Activated naive CD4-positive, alpha-beta T cell (primary cell): ENCODE measurements around the gene ATPAF2.
"Not testable (repeated sequence)": the region's sequence is repeated elsewhere in the genome, so short reads cannot be mapped to it uniquely, and the experiment has no call there.

Experiments
- DNase-seq, 4 experiments: peaks; one replicate each; lab custom pipeline; 2025; lab: John Stamatoyannopoulos, UW

ATPAF2 gene

DNA sequence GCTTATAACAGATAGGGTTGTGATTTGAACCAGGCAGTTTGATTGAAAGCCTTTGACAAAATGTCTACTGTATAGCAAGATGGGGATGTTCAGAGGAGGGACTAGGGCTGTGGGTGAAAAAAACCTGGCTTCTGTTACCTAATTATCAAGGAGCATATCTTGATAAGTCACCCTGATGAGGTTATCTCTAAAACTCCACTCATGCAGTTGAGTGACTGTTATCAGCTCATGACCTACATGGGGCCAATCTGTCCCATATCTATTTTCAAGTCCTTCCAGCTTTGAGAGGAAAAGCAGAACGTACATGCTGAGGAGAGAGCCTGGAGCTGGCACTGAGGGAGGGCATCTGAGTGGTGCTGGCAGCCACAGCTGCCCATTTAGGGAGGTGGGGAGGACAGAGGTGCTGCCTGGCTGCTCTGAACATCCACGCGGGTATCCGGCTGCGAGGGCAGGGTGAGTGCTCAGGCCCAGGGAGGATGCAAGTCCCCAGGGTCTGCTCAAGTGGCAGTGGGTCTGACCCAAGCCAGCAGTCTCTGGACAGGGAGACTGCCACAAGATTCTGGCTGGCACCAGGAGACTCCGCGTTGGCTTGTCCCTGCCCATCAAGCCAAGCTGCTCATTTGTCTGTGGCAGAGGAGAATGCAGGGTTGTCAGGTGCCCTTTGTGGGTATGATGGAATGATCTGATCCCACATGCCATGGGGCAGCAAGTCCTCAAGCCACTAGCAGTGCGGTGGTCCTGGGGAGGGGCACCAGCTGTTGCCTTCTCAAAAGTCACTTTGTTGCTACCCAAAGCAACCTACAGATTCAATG, 29.2 kb downstream of the ATPAF2 start:
- DNase-seq: no peak

DNA sequence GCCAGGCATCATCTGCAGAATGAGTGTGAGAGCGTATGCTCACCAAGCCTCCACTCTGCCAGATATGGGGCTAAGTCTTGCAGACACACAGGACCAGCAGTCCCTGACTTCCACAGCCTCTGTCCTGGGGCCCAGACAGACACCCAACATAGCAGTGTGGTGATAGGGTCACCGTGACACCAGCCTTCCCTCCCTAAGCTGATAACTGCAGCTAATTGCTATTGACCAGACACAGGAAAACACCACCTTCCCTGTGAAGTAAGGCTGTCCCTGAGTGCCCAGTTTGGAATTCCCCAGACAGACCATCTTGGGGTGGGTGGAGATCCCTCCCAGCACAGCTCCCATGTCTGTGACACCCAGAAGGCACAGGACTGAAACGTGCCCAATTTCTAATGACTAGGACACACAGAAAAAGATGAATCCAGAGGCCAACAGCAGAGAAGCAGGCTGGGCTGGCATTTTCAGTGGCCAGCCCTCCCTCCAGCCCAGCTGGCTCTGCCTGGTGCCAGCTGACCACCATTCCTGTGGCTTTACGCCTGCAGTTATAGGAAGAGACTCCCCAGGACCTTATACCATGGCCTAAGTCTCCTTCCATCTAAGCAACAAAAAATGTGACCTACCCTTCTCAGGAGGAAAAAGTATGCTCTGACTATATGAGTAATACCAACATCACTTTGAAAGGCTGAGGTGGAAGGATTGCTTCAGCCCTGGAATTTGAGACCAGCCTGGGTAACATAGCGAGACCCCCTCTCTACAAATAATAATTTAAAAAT, 30.3 kb downstream of the ATPAF2 start:
- DNase-seq: no peak

DNA sequence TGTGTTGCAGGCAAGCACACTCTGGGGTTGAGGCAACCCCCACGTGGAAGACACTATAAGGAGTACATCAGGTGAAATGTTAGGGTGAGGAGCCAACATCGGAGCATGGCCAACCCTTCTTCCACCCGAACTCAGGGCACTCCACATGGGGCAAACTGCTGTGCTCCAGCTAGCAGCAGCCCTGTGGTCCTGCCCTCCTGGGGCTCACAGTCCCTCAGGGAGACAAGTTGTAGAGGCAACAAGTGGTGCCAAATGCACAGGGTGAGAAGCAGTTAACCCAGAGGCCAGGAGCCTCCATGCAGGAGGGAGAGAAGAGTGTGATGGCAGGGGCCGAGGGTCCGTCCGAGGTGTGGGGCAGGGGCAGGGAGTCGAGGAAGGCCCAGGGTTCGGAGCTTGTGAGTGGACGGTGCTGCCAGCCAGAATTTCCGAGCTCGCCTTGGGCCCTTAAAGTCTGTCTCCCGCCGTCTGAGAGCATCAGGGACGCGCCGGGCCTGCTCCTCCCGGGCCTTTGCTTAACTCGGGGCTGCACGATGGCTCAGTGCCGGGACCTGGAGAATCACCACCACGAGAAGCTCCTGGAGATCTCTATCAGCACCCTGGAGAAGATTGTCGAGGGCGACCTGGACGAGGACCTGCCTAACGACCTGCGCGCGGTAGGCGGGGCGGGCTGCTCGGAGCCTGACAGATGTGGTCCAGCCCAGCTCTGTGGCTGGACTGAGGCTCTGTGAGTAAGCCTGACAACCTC, 32.3 kb downstream of the ATPAF2 start:
- no peak for DNase-seq

DNA sequence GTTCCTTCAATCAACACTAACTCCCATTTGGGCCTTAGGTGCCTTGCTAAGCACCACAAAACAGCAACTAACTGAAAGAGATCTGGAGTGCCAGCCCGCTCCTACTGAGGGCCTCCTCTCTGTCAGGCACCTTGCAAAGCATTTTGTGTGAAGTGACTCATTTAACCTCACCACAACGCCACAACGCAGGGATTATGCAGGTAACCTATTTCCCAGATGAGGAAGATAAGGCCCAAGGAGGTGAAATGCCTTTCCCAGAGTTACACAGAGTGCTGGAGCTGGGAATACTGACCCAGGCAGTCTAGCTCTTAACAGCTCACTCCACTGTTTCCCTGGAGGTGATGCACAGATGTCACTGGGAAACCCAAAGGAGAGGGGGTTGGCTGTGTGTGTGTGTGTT, 33.5 kb downstream of the ATPAF2 start:
- no peak for DNase-seq

DNA sequence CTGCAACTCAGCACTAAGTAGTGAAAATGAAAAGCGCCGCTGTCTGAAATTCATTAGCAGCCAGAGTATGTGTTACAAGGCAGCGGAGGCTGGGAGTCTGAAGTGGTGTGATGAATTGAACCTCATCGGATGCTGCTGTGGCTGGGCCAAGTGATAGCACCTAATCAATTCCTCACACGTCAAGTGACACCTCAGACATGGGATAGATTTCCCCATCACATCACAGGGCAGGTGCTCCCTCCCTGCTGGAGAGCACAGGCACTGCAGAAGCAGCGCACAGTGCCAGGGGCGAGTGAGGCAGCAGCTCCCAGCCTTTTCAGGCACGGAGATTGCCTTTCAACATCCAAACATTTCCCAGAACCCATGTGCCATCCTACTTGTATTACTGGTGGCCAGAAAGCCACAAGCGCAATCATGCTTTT, 34.1 kb downstream of the ATPAF2 start:
- DNase-seq: no peak

DNA sequence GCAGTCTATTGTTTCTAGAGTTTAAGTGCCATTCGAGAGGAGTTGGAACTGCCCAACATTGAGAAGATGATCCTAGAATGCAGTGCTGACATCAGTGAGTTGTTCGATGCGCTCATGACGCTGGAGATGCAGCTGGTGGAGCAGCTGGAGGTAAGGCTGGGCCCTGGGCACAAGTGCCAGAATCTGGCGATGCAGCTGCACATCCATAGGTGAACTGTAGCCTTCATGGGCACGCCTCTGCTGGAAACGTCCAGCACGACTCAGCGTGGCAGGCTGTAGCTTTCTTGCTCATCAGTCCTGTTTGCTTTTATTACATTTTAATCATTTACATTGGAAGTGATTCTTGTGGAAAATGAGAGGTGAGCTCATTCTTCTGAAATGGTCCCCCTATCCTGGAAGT, 34.6 kb downstream of the ATPAF2 start:
- DNase-seq: no peak

DNA sequence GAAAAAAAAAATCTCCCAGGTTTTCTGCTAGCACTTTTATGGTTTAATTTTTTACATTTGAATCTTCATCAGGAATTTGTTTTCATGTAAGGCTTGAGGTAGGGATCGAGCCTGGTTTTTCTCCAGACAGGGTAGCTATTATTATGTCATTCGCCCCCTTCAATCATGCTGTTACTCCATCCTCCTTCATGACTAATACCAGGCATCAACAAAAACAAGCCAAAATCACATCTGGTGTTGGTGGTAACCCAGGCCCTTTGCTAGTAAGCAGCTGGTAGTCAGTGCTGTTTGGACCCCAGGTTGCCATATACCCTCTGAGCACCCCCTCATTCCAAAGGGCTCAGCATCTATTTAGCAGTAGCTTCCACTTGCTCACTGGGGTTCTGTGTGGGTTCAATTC, 36.8 kb downstream of the ATPAF2 start:
- no peak for DNase-seq

DNA sequence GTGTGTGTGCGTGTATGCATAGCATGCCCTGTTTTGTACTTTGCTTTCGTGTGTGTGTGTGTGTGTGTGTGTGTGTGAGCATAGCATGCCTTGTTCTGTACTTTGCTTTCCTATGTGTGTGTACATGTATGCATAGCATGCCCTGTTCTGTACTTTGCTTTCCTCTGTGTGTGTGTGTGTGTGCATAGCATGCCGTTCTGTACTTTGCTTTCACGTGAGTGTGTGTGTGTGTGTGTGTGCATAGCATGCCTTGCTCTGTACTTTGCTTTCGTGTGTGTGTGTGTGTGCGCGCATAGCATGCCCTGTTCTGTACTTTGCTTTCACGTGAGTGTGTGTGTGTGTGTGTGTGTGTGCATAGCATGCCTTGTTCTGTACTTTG, 38.9 kb downstream of the ATPAF2 start:
- no peak for DNase-seq

DNA sequence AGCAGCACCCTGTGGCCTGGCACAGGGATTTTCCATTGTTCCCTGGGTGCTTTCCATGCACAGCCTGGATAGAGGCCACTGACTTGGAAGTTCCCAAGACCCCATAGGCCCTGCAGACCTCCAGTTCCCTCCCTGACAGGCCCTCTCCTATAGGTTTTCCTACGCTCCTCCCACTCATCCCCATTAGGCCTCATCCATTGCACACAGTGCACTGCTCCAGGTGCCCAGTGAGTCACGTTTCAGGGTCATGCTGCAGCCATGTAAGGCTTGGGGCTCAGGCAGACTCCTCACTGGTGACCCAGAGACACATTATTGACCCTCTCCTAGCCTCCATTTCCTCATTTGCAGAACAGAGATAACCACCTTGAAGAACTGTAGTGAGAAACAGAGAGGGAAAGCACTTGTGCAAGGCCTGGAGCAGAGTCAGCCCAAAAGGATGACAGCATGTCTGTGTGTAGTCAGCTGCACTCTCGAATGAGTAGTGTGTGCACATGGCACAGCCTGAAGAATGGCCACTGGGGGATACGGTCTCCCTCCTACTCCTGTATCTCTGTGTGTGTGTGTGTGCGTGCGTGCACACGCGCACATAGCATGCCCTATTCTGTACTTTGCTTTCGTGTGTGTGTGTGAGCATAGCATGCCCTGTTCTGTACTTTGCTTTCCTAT, 39.5 kb downstream of the ATPAF2 start:
- no peak for DNase-seq

DNA sequence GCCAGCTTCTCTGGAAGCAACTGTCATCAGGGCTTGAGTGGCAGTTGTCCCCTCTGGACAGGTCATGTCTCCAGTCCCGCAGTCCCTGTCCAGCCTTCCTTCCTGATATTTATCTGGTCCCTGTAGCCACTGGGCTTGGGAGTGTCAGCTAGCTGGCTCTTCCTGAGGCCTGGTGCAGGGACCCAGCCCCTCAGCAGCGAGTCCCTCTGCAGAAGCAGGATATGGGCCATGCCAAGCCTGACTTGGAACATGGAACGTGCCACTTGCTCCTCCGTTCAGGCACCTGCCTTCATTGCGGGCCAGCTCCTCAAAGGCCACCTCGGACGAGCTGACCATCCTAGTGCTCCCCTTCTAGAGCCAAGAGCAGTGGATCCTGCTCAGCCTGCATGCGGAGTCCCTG, 40.0 kb downstream of the ATPAF2 start:
- DNase-seq: no peak

DNA sequence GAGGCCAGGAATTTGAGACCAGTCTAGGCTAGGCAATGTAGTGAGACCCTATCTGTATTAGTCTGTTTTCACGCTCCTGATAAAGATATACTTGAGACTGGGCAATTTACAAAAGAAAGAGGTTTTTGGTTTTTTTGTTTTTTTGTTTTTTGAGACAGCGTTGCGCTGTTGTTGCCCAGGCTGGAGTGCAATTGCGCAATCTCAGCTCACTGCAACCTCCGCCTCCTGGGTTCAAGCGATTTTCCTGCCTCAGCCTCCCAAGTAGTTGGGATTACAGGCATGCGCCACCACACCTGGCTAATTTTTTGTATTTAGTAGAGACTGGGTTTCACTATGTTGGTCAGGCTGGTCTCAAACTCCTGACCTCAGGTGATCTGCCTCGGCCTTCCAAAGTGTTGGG, 43.1 kb downstream of the ATPAF2 start:
- DNase-seq: not testable (repeated sequence)

DNA sequence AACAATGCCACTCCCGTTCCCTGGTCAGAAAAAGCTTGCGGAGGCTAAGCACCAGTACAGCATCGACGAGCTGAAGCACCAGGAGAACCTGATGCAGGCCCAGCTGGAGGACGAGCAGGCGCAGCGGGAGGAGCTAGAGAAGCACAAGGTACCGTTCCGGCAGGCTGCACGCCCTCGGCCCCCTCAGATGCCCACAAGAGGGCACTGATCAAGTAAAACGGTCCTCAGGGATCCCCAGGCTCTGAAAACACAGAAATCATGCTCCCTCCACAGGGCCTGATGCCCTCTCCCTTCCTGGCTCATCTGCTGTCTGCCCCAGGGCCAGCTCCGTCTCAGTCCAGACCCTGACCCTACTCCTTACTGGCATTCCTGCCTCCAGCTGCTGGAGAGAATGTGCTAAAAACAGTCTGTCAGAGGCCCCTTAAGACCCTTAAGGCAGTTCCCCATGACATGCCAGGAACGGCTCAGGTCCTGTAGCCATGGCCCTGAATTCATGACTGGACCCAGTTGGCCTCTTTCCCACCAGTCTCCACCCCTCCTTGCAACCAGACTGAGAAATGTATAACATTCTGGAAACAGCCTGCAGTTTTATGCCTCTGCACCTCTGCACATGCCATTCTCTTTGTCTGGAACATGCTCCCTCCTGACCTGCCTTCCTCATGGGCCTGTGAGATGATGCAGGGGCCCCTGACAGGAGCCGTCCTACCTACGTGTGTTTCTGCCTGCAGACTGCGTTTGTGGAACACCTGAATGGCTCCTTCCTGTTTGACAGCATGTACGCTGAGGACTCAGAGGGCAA, 44.5 kb downstream of the ATPAF2 start:
- peak in 1 of 4 experiments; percentile 6 for DNase-seq

DNA sequence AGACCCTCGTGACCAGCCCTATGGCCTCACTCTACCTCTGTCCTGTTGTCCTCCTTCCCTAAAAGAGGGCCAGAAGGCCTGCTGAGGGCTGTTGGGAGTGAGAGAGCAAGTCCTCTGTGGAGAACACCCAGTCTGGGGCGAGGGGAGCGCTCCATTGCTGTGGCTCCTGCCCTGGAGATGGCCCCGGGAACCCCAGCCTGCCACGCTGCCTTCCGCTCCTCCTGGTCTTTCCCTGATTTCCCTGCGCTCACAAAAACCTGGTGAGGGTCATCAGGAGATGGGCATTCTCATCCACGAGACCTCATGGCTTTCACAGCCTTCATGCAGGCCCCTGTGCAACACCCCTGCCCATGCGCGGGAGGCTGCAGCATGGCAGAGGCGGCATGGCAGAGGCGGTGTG, 45.1 kb downstream of the ATPAF2 start:
- DNase-seq: no peak

DNA sequence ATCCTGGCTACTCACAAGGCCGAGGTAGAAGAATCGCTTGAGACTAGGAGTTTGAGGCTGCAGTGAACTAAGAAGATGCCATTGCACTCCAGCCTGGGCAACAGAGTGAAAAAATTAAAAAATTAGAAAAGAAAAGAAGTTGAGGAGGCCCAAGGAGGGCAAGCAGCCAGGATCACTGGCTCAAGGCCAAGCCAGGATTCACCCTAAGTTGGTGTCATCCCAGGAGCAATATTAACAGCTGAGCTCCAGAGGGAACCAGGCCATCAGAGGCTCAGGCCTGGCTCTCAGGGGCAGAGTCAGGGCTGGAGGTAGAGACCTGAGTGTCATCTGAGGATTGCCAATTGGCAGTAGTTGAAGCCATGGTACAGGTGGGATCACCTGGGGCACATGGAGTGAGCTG, 45.6 kb downstream of the ATPAF2 start:
- DNase-seq: no peak

DNA sequence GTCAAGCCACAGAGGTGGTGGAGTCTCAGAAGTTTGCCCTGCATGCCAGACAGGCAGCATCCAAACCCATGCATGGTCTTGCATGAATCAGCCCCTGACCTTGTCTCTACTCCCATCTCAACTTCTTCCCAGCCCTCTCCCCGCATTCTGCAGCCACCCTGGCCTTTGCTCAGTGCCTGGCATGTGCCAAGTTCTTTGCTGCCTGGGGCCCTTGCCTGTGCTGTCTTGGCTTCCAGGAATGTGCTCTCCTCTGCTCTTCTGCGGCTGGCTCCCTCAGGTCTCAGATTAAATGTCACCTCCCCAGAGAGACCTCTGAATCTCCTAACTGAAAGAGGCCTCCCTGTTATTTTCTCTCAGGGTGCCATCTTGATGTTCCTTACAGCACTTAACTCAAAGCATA, 48.7 kb downstream of the ATPAF2 start:
- no peak for DNase-seq

DNA sequence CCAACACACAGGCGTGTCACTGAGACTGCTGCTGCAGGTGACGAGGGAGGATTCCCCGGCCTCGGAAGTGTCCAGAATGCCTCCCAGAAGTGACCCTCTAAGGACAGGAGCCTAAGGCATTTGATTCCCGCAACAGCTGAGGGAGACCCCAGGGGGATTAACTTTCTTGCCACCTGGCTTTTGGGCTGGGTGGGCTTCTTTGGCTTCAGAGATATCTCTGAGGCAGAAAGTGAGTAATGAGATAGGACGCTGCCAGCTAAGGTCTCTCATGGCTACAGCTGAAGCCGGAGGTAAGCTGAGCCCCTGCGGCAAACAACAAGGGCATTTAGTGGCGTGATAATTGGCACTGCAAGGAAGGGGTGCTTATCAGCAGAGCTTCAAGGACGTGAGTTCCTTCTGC, 49.4 kb downstream of the ATPAF2 start:
- no peak for DNase-seq

DNA sequence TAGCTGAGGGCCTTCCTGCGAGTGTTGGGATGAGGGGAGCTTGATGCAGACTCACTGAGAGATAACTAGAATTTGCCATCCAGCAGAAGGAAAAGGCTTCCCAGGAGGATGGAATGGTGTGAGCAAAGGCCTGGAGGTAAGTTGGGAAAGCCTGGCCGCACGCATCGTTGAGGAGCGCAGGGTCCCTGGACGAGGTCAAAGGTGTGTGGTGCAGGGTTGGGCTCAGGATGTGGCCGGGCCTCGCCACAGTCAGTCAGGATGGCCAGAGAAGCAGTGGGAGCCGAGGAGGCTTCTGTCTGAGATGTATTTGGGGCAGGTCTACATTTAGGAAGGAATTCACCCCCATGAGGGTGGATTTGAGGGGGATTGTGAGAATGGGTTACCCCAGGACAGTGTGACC, 49.9 kb downstream of the ATPAF2 start:
- DNase-seq: no peak

DNA sequence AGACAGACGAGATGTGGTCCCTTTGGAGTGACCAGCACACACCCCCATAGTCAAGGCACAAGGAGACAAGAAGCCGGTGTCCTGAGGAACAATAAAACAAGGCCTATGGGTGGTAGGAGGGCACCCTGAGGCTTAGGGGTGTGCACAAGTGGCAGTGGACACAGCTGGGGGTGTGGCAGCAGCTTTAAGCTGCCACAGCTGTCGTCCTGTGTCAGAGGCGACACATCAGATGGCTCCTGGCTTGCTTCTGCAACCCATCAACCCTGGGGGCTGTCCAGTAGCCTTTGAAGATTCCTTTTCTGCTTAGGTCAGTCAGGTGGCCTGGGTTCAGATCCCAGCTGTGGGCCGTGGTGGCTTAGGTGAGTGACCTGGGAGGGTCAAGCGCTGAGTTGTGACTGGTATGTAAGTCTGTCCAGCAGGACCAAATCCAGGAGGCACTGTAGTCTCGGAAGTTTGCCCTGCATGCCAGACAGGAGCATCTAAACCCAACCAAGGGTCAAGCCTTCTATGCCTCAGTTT, 50.5 kb downstream of the ATPAF2 start:
- DNase-seq: no peak

DNA sequence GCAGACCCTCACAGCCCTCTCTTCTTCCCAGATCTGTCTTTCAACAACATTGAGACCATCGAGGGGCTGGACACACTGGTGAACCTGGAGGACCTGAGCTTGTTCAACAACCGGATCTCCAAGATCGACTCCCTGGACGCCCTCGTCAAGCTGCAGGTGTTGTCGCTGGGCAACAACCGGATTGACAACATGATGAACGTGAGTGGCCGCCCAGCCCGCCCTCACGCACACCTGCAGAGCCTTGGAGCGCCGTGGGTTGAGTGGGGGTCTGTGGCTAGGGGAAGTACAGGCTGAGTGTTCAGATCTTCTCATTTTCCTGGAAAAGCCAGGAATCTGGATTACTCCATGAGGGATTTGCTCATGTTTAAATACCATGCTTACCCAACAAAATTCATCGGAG, 51.1 kb downstream of the ATPAF2 start:
- no peak for DNase-seq

DNA sequence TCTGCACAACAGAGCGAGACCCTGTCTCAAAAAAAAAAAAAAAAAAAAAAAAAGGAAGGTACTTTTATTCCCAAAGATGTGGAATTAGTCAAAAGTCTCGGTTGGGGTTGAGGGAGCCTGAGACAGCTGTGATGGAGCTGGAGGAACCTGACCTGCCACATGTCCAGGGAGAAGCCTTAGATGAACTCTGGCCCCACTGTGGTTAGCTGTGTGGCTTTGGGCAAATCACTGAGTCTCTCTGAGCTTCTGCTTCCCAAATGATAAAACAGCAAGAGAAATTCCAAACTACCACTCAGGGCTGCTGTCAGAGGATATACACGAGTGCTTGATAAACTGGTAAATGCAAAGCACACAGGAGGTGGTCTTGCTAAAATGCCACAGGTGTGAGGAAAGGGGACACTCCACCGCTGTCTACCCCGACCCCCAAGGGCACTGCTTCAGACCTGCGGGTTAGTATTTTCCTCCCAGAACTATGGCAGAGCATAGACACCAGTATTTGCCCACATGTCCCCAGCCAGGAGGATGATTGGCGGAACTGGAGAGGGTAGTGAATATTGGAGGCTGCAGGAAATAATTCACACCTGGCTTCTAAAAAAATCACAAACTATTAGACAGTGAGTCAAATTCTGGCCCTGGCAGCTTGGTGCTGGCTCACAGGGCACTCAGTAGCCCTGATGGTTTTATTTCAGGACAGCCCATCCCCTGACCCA, 51.6 kb downstream of the ATPAF2 start:
- DNase-seq: no peak

DNA sequence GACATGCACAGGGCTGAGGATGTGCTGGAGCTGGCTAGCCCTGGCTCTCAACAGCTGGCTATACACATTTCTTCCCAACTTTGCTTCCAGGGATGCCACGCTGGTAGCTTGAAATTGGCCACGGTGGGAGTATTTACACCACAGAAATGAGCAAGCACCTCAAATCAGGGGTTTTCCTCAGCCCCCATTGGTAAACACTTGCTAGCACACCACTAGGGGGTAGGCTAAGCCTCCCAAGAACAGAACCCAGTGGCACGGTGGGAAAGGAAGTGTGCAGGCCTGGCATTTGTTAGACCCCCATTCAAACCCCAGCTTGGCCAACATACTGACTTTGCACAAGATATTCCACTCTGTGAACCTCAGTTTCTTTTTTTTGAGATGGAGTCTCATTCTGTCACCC, 53.4 kb downstream of the ATPAF2 start:
- no peak for DNase-seq
